Hematopoietic multipotent progenitor cell treated with erythropoietin and hydrocortisone succinate and interleukin-3 and kit ligand, for 8 days (in vitro differentiated cells): ENCODE measurements around the gene ANKRD33.

Experiments
- DNase-seq: peaks from one replicate; pipeline ENCODE4 v3.0.0-alpha.2; 2015

Gene ANKRD33

GRCh38 chr12:51905471-51906429, 17.8 kb downstream of the ANKRD33 start:
- DNase-seq, result peak; percentile 82

- DNase-seq, result no peak
Observed at GRCh38 chr12:51906430-51907082, 18.7 kb downstream of the ANKRD33 start.

- DNase-seq, result no peak
Observed at GRCh38 chr12:51907083-51907855, 19.4 kb downstream of the ANKRD33 start, which contains the start of gene ACVRL1. Gene ACVRL1 (plus strand): TSS chr12:51907504. CDS start chr12:51912475, 4,971 bp downstream.

GRCh38 chr12:51907856-51908425, 20.0 kb downstream of the ANKRD33 start:
- no peak for DNase-seq

- DNase-seq, result peak; percentile 63
Observed at GRCh38 chr12:51908876-51909592, 21.1 kb downstream of the ANKRD33 start.

- DNase-seq, result no peak
Observed at GRCh38 chr12:51910168-51910567, 22.3 kb downstream of the ANKRD33 start.

GRCh38 chr12:51910691-51911090, 22.8 kb downstream of the ANKRD33 start:
- DNase-seq, result no peak

GRCh38 chr12:51911307-51911706, 23.4 kb downstream of the ANKRD33 start:
- DNase-seq, result no peak

- no peak for DNase-seq
Observed at GRCh38 chr12:51911788-51912711, 24.1 kb downstream of the ANKRD33 start.

- no peak for DNase-seq
Observed at GRCh38 chr12:51913071-51914033, 25.4 kb downstream of the ANKRD33 start.

- DNase-seq, result no peak
Observed at GRCh38 chr12:51914034-51914923, 26.4 kb downstream of the ANKRD33 start.

GRCh38 chr12:51915003-51915625, 27.2 kb downstream of the ANKRD33 start:
- DNase-seq, result no peak

GRCh38 chr12:51915951-51916350, 28.0 kb downstream of the ANKRD33 start:
- no peak for DNase-seq

GRCh38 chr12:51917041-51917590, 29.2 kb downstream of the ANKRD33 start:
- no peak for DNase-seq

GRCh38 chr12:51917746-51918453, 30.0 kb downstream of the ANKRD33 start:
- DNase-seq, result peak; percentile 30

GRCh38 chr12:51920046-51920445, 32.1 kb downstream of the ANKRD33 start:
- DNase-seq, result no peak
